HG02943 (cell line): ENCODE results near the gene SIPA1L3.

Source experiments
- ATAC-seq: cut with Tn5 transposase; IDR thresholded peaks from one replicate; pipeline ENCODE4 v1.9.1; 2021; ENCODE audit warnings: mild to moderate bottlenecking, low read depth, moderate library complexity; ENCODE audit not compliant: unreplicated experiment

The SIPA1L3 gene

DNA sequence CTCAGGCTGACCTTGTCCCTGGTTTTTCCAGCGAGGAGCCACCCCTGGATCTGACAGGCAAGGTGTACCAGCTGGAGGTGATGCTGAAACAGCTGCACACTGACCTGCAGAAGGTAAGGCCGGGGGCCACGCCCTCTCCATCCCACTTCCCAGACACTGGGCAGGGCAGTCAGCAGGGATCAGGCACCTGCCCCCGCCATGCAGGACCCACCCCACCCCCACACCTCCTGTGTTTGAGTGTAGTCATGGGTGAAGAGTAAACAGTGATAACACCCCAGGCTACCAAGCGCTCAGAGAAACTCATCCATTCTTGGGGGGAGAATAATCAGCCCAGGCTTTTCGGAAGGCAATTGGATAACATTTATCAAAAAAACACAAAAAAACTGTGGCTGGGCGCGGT lies 297.1 kb downstream of the SIPA1L3 start:
- no peak for ATAC-seq

DNA sequence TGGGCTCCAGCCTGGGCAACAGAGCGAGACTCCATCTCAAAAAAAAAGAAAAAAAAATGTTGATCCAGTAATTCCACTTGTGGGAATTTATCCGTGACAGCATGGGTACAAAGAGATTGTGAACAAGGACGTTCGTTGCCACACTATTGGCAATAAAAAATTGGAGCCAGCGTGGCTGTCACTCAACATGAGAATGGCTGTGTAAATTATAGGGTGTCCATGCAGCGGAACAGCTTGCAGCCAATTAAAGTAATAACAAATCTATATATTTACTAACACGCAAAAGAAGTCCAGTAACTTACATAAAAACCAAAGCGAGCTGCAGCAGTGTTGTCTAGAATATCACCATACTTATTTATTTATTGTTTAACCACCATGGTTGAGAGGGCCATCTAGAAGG lies 297.7 kb downstream of the SIPA1L3 start:
- ATAC-seq = no peak

DNA sequence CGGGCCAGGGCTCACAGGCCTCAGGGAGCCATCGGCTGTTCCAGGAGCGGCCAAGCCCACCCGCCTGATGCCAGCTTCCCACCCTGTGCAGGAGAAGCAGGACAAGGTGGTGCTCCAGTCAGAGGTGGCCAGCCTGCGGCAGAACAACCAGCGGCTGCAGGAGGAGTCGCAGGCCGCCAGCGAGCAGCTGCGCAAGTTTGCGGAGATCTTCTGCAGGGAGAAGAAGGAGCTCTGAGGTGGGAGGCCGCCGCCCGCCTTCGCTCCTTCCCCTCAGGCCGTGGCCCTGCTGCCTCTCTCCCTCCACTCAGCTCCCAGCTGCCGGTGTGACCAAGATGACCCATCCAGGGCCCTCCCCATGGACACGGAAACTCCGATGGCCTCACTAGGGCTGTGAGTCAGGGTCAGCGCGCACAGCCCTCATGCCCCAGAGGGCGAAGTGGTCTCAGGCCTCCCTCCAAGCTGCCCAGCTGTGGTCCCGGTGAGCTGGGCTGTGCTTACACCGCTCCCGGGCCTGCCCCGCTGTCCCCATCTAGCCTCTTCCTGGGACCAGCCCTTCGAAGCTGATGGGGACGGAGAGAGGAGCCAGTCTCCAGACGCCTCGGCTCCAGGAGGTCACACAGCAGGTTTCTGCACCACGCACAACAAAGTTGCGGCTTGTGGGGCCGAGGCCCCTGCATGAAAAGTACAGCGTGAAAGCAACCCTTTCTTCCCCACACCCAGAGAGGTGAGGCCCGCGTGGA lies 299.2 kb downstream of the SIPA1L3 start:
- no peak for ATAC-seq

DNA sequence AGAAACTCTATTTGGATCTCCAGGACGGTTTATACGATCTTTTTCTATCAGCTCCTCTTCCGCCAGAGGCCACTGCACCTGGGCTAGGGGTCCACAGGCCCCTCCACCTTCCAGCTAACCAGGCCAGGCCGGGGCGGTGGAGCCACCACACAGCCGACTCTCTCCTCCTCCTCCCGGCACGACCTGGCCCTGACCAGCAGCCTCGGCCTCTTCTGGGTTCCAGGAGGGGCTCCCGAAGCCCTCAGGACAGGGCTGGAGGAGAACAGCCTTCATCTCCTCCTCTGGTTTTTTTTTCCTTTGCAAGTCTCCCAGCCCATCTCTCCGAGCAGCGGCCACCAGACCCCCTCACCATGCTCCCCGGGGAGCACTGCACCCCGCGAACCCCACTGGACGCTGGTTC lies 299.9 kb downstream of the SIPA1L3 start:
- no peak for ATAC-seq

DNA sequence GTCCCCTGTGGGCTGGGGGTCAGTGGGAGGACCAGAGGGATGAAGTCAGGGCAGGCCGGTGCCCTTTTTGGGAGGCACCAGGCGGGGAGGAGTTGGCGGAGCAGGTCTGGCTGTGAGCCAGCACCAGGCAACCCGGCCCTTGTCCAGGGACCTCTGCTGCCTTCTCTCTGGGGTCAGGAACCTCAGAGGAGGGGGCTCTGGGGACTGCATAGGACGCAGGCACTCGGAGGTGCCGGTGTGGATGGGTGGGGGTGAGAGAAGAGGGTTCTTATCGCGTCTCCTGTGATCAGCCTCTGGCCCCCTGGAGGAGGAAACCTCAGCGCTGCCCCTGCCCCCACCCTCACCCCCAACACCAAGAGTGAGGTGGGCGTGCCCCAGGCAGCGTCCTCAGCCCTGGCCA lies 300.5 kb downstream of the SIPA1L3 start:
- no peak for ATAC-seq

DNA sequence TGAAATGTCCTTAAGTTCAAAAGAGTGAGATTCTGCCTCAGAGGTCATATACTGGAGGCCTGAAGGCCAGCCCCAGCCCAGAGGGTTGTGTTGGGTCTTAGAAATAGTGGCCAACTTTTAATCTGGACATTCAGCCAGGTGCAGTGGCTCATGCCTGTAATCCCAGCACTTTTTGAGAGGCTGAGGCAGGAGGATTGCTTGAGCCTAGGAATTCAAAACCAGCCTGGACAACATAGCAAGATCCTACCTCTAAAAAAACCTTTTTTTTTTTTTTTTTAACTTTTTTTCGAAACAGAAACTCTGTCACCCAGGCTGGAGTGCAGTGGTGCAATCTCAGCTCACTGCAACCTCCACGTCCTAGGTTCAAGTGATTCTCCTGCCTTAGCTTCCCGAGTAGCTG lies 301.6 kb downstream of the SIPA1L3 start:
- ATAC-seq = no peak

DNA sequence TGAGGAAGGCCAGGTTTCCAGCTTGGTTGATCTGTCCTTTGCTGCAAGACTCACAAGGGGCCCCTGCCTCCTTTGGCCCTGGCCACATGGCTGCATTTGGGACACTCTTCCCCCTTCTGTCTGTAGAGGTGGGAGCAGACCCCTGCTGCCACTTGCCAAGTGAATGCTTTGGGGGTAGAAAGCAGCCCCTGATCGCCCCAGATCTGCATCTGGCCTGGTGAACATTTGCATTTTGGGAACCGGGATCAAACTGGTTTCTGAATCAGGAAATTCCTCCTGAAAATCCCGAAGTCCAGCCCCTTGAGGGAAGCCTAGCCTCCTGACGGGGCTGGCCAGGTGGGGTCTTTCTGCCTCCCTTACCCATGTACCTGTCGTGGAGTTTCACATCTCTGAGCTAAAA lies 302.1 kb downstream of the SIPA1L3 start:
- ATAC-seq = no peak

DNA sequence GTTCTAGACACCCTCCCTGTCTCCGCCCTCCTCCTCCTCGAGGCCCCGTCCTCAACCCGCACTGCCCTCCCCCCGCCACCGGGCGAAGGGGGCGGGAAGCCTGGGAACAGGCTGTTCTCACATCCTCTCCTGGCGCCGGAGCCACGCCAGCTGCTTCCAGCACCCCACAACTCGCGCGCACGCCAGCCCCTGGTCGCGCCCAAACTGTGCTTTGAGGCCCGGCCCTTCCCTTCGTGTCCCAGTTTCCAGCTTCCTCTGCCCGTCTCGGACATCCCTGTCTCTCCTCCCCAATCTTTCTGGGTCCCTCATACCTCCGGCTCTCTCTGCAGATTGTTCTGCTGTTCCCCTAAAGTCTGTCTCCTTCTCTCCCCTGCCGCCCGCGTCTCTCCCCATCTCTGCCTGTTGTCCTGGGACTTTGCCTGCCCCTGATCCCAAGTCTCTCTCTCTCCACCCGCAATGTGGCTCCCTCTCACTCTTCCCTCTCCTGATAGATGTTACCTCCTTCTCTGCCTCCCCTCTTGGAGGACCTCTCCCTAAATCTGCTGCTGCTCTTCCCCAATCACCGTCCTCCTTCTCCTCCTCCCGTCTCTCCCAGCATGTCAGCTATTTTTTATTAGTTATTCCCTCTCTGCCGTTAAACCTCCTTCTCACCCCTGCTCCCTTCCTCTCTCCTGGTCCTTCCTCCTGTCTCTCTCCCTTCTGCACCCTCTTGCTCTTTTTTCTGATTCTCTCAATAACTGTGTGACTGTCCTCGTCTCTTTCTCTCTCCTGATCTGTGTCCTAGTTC lies 302.9 kb downstream of the SIPA1L3 start:
- no peak for ATAC-seq

DNA sequence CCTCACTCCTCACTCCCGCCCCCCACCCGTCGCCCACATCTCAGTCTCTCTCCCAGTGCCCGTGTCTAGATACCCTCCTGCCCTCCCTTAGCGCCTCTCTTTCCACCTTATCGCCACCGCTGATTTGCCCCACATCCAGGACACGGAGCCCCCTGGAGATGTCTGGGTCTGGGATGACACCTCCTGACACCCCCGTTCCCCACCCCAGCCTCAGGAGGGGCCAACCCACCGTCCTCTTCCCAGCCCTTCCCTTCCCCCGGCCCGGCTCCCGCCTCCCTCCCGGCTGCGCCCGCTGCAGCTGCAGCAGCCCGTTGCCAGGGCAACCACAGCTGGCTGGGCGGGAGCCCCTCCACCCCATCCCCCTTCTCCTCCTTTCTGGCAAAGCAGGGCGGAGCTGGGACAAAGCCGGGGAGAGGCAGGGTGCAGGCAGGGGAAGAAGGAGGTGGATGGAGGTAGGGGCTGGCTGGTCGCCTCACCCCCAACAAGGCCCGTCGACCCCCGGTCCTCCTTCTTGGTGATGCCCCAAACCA lies 303.5 kb downstream of the SIPA1L3 start:
- ATAC-seq = no peak

DNA sequence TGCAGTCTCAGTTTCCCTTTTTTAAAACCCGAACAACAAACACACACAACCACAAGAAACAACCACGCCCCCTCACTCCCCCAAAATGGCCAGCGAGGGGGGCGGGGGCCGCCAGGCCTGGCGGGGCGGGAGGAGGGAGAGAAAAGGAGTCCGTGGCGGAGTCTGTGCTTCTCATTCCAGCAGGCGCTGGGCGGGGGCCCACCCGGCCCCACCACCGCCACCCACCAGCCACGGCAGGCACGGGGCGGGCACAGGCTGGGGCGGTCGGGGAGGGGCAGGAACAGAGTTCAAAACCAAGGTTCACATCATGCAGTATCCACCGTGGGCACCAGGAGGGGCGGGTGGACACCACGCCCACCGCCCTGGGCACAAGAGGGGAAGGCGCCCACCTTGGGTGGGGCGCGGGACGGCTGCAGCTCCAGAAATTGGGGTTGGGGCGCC lies 304.2 kb downstream of the SIPA1L3 start:
- ATAC-seq = no peak

DNA sequence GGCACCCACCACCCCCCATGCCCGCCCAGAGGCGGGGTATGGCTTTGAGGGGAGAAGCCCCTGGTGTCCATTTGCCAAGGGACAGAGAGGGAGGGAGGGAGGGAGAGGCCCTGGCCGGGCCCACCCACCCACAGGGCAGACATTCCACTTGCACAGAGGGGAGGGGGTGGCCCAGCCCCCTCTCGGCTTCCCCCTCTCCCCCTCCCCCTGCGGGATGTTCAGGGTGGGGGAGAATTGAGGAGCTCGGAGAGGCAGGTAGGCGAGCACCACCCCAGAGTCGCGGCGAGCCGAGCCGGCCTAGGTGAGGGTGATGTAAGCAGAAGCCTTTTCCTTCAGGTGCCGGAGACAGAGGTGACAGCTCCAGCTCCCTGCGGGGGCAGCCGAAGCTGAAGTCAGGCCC lies 304.8 kb downstream of the SIPA1L3 start:
- ATAC-seq = no peak

DNA sequence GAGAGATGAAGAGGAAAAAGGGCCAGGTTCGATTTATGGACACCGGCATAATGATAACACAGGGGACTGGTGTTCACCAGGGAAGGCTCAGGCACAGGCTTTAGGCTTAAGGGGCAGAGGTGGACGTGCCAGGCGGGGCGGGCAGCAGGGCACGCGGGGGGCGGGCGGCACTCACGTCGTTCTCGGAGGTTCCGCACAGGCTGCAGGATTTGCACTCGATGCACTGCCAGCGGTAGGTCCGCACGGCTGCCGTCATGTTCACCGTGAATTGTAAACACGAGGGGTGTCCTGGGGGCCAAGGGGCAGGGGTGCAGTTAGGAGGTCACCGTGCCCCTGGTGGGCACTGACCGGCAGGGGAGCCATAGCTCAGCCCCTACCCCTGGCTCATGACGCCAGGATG lies 306.5 kb downstream of the SIPA1L3 start:
- ATAC-seq = no peak

DNA sequence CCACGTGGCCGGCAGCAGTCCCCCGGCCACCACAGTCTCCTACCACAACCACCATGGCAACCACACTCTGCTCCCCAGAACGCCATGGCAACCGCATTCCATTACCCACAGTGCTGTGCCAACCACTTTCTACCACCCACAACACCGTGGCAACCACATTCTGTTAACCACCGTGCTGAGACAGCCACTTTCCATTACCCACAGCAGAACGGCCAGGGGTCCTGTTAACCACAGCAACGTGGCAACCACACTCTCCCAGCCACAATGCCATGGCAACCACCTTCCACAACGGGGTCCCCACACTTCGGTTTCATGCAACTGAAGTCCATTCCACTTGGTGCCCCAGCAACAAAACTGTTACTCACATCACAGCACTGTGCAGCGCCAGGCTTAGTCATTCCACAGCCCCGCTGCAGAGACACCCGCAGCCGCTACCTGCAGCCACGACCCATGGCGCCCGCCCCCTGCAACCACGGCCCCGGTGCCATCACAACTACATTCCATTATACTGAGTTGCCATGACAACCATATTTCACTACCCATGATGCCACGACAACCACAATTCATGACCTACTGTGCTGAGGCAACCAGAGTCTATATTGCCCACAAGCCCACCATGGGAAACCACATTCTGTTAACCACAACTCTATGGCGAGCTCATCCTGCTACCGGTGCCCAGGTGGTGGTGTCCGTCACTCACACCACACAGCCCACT lies 307.1 kb downstream of the SIPA1L3 start:
- no peak for ATAC-seq

DNA sequence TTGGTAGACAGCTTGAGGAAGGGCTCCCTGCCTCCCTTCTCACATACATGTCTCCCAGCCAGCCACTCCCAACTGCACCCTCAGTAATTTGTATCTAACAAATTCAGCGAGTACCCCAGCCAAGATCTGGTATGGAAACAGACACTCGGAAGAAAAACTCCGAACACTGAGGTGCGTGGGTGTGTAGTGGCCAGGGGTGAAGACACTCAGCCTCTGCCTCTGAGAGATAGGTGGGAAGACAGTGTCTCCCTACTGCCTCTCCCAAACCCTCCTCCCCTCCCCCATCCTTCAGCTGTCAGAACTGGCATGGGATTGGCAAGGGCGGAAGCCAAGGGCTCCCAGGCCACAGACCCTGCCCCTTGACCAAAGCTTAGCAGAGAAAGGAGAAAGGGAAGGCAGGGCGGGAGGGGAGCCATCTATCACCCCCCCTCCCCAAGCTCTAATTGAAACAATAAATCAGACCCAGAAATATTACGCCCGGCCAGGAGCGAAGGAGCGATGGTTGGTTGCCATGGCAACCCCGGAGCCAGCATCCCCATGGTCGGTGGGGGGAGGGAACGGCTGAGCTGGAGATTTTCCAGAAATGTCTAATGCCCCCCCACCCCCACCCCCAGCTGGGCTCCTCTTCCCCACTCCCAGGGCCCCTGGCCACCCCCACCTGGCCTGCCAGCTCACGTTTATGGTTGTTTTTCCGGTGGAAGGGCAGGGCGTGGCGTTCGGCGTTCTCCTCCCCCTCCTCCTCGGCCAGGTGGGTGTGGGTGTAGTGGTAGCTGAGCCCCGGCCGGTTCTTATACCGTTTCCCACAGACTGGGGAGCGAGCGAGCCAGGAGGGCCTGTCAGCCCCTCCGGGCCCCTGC lies 310.0 kb downstream of the SIPA1L3 start:
- ATAC-seq = no peak

DNA sequence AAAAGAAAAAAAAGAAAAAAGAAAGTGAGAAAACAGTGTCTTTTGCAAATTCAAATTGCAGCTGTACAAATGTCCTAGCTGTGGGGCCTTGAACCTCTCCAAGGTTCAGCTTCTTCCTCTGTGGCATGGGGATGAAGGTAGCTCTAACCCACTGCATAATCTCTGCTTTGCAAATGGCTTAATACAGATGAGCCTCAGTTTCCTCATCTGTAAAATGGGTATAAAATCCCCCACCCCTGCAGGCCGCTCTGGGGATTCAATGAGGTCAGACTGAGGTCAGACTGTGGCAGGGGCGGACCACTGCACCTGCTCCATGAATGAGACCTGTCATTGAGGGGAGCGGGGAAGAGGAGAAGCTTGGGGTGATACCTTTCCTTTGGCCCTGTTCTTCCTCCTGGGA lies 311.2 kb downstream of the SIPA1L3 start:
- no peak for ATAC-seq

DNA sequence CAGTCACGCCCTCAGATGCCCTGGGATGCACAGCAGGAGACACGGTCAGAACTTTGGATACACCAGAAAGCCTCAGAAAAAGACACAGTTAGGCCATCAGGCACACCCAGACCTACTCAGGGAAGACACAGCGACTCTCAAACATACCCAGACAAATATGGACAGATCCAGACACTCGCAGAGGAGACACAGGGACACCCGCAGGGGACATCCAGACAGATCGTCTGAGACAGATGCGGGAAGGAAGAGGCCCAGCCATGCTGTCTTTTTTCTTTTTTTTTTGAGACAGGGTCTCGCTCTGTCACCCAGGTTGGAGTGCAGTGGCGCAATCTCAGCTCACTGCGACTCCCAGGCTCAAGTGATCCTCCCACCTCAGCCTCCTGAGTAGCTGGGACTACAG lies 312.2 kb downstream of the SIPA1L3 start:
- ATAC-seq = no peak

DNA sequence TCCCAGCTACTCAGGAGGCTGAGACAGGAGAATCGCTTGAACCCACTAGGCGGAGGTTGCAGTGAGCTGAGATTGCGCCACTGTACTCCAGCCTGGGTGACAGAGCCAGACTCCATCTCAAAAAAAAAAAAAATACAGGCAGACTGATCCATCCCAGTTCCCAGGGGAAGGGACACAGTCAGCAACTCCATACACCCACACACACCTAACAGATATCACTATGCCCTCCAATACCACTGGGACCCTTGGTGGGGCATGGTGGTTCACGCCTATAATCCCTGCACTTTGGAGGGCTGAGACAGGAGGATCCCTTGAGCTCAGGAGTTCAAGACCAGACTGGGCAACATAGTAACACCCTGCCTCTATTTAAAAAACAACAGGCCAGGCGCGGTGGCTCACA lies 314.4 kb downstream of the SIPA1L3 start:
- ATAC-seq = no peak

DNA sequence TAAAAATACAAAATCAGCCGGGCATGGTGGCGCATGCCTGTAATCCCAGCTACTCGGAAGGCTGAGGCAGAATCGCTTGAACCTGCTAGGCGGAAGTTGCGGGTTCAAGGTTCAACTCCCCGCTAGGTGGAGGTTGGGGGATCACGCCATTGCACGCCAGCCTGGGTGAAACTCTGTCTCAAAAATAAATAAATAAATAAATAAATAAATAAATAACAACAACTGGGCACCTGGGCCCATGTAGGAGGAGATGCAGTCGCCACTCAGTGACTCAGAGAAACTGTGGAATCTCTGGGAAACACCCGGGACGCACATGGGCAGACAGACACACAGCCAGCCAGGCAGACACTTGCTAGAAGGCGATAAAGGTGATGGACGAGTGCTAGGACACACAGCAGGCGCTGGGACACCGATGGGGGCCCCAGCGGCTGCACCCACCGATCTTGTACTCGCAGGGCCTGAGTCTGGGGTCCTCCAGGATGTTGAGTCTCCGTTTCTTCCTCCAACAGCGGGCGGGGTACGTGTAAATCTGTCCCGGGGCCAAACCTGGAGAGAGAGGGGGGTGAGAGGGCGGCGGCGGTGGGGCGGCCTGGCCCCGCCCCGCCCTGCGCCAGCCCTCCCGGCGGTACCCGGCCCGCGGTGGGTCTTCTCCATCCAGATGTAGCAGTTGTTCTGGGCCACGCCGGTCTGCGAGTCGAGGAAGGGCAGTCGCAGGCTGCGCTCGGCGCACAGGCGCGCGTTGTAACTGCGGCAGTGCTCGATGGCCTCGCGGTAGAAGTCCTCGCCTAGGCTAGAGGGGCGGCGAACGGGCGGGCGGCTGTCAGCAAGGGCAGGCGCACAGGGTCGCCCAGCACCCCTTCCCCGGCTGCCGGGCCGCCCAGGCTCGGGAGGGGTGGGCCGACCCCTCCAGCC lies 315.2 kb downstream of the SIPA1L3 start:
- ATAC-seq = no peak

DNA sequence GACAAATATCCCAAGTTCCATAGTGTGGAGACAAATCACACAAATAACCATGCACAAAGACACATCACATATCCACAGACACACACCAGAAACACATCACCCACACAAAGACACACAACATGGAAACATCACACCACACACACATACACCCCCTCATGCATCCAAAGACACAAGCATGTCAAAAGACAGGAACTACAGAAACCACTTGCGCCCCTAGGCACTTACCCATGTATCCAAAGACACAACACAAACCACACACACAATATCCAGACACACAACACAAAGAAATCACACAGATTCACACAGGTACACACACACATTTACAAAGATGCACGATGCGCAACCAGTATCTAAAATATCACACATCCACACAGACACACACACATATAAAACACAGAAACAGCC lies 316.1 kb downstream of the SIPA1L3 start:
- ATAC-seq = no peak
